Fibroblast of lung (primary cell): Measurements from ENCODE around the gene ING1.

ENCODE experiments used
- EZH2 ChIP-seq: IDR thresholded peaks from 2 replicates; pipeline ENCODE4 v1.5.1; 2012; ENCODE audit warnings: low read length, control low read depth, mild to moderate bottlenecking; ENCODE audit errors: missing control alignments
- TF ChIP-seq, protein P1 (sequence below), 2 donors: IDR thresholded peaks in 1 of 2; conservative IDR thresholded peaks in 1 of 2; 1 replicate in 1 of 2; 2 replicates in 1 of 2; pipeline ENCODE4 v1.5.1; 2011 to 2012; ENCODE audit warnings: low read length in 2 of 2, control low read depth in 1 of 2, inconsistent platforms in 1 of 2, low read depth in 1 of 2, mild to moderate bottlenecking in 1 of 2

DNA sequence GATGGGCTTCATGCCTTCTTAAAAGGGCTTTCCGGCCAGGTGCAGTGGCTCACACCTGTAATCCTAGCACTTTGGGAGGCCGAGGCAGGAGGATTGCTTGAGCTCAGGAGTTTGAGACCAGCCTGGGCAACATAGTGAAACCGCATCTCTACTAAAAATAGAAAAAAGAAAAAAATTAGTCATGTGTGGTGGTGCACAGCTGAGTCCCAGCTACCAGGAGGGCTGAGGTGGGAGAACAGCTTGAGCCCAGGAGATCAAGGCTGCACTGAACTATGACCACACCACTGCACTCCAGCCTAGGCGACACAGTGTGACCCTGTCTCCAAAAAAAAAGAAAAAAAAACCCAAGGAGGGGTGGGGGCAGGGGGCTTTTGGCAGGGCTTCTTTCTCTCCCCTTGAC is 14.8 kb upstream of the ING1 start:
- TF ChIP-seq, protein P1, sequence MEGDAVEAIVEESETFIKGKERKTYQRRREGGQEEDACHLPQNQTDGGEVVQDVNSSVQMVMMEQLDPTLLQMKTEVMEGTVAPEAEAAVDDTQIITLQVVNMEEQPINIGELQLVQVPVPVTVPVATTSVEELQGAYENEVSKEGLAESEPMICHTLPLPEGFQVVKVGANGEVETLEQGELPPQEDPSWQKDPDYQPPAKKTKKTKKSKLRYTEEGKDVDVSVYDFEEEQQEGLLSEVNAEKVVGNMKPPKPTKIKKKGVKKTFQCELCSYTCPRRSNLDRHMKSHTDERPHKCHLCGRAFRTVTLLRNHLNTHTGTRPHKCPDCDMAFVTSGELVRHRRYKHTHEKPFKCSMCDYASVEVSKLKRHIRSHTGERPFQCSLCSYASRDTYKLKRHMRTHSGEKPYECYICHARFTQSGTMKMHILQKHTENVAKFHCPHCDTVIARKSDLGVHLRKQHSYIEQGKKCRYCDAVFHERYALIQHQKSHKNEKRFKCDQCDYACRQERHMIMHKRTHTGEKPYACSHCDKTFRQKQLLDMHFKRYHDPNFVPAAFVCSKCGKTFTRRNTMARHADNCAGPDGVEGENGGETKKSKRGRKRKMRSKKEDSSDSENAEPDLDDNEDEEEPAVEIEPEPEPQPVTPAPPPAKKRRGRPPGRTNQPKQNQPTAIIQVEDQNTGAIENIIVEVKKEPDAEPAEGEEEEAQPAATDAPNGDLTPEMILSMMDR (conservative IDR thresholded peaks at IDR 0.05 in 1 of 2, IDR thresholded peaks at IDR 0.05 in 1 of 2; ENCODE audit: low read depth in 1 of 2, low read length in 2 of 2): no peak
- TF ChIP-seq EZH2: no peak
